ENCODE data around the gene MMP13. TPM values are rescaled to one million over a fixed set of nuclear protein-coding genes. Genes with fewer than 3 reads are reported as not detected.
"Not testable (repeated sequence)": the region's sequence is repeated elsewhere in the genome, so short reads cannot be mapped to it uniquely, and the experiment has no call there.

Gene MMP13
- total RNA-seq, 2 experiments from 2014 or later, result not detected

DNA sequence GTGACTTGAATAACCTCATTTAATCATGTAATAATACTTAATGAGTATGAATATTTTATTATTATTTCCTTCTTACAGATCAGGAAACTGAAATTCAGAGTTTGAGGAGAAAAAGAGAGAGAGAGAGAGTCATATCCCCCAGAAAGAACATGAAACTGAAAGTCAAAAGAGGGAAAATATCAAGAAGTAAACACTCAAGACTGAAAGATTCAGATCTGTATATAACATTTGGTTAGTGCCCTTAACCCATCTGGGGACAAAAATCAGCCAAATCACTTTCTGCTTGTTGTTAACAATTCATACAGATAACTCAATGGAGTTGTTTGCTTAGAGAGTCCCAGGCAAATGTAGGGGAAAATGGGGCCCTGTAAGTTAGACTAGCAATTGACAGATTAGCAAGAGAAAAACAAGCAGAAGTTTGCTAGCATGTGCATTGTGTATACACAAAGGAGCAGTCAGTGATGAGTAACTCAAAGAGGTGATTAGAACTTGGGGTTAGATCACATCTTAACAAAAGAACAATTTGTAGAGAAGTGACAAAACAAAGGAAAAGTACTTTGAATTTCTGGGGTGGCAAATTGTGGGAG, 25.9 kb upstream of the MMP13 start:
- no peak overlapping the region for H2AFZ ChIP-seq (ENCODE audit: low read length)
- BruUV-seq (replicated peaks), result no TSS peak
- intact Hi-C loops (cut with micrococcal nuclease; ENCODE audit: unreplicated experiment), result no loop called here

DNA sequence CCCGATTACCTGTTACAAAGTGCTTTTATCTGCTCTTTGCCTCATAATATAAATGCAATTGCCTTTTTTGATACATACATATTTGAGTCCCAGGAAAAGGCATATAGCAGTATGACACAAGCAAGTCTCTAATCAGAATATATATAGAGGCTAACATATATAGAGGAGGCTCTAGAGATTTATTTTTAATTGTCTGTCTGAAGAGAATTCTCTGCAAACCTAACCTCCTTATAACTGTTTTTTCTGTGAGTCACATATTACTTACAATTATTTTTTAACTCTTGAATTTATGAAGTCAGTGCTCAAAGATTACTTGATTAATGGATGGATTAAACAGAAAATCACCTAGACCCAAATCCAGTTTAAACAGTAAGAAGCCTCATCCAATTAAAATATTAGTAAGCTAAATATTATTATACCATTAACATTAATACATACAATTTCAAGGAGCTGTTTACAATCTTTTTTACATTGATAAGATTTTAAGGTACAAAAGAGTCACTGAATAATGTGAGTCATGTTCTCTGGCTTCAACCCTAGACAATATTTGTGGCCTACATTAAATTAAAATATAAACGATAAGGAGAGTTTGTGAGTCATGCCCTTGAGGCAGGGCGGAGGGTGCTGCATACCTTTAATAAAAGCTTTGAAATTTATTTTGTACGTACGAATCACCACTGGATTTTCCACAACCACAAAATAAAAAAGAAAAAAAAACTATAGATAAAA, 19.2 kb upstream of the MMP13 start:
- no peaks in the 10 kb centered on the region for H3K9me3 ChIP-seq (ENCODE audit: low read length)
- H2AFZ ChIP-seq (ENCODE audit: low read length), result no peak overlapping the region
- no peak for DNase-seq (ENCODE audit: low spot score)
- no peak overlapping the region for H3K4me3 ChIP-seq (ENCODE audit: low read depth, low read length, poor library complexity, severe bottlenecking)
- intact Hi-C loops (cut with micrococcal nuclease; ENCODE audit: unreplicated experiment), result no loop called here
- H3K27ac ChIP-seq (ENCODE audit: low read depth, low read length, poor library complexity, severe bottlenecking), result no peak overlapping the region
- BruUV-seq (replicated peaks), result no TSS peak
- no peaks in the 10 kb centered on the region for H3K36me3 ChIP-seq (ENCODE audit: insufficient read depth, low read length)
- no peaks in the 10 kb centered on the region for H3K79me2 ChIP-seq (ENCODE audit: insufficient read depth, low read depth, low read length)
- ChIA-PET POLR2A (interaction anchor here (0.6 to 1.5 kb wide), 2 partner anchors 8 to 12 kb away, joined by 4 to 5 read pairs; no protein-coding TSS in a partner anchor), CTCF (ENCODE audit: unreplicated experiment) (no interaction called here)
- no peaks in the 10 kb centered on the region for H4K20me1 ChIP-seq (ENCODE audit: insufficient read depth, low read length)
- no peaks in the 10 kb centered on the region for H3K4me1 ChIP-seq (ENCODE audit: insufficient read depth, low read length, poor library complexity, severe bottlenecking)
- TF ChIP-seq, protein P1, sequence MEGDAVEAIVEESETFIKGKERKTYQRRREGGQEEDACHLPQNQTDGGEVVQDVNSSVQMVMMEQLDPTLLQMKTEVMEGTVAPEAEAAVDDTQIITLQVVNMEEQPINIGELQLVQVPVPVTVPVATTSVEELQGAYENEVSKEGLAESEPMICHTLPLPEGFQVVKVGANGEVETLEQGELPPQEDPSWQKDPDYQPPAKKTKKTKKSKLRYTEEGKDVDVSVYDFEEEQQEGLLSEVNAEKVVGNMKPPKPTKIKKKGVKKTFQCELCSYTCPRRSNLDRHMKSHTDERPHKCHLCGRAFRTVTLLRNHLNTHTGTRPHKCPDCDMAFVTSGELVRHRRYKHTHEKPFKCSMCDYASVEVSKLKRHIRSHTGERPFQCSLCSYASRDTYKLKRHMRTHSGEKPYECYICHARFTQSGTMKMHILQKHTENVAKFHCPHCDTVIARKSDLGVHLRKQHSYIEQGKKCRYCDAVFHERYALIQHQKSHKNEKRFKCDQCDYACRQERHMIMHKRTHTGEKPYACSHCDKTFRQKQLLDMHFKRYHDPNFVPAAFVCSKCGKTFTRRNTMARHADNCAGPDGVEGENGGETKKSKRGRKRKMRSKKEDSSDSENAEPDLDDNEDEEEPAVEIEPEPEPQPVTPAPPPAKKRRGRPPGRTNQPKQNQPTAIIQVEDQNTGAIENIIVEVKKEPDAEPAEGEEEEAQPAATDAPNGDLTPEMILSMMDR (conservative IDR thresholded peaks at IDR 0.05; ENCODE audit: low read length), result no peak
- no peak for TF ChIP-seq EZH2phosphoT487 (IDR thresholded peaks at IDR 0.05; ENCODE audit: borderline replicate concordance, low read depth, low read length)
- H3K9me2 ChIP-seq (ENCODE audit: insufficient read depth, low read length), result no peaks in the 10 kb centered on the region
- H3K4me2 ChIP-seq (ENCODE audit: low read length), result no peak overlapping the region

More for the DNA sequence above, 25.9 kb upstream of the MMP13 start:
- DNase-seq (ENCODE audit: low spot score), result no peak
- no peaks in the 10 kb centered on the region for H3K4me1 ChIP-seq (ENCODE audit: insufficient read depth, low read length, poor library complexity, severe bottlenecking)
- no peak for TF ChIP-seq EZH2phosphoT487 (IDR thresholded peaks at IDR 0.05; ENCODE audit: borderline replicate concordance, low read depth, low read length)
- TF ChIP-seq, protein P1 (conservative IDR thresholded peaks at IDR 0.05; ENCODE audit: low read length), result no peak
- H3K27ac ChIP-seq (ENCODE audit: low read depth, low read length, poor library complexity, severe bottlenecking), result no peak overlapping the region
- H3K79me2 ChIP-seq (ENCODE audit: insufficient read depth, low read depth, low read length), result no peaks in the 10 kb centered on the region
- no peak overlapping the region for H3K4me3 ChIP-seq (ENCODE audit: low read depth, low read length, poor library complexity, severe bottlenecking)
- ChIA-PET POLR2A (interaction anchor here (0.7 kb wide), 1 partner anchor 683 kb away, joined by 3 read pairs; no protein-coding TSS in a partner anchor), CTCF (ENCODE audit: unreplicated experiment) (no interaction called here)
- no peaks in the 10 kb centered on the region for H3K36me3 ChIP-seq (ENCODE audit: insufficient read depth, low read length)
- H3K9me2 ChIP-seq (ENCODE audit: insufficient read depth, low read length), result no peaks in the 10 kb centered on the region
- H3K9me3 ChIP-seq (ENCODE audit: low read length), result no peaks in the 10 kb centered on the region
- no peak overlapping the region for H3K4me2 ChIP-seq (ENCODE audit: low read length)
- no peaks in the 10 kb centered on the region for H4K20me1 ChIP-seq (ENCODE audit: insufficient read depth, low read length)

DNA sequence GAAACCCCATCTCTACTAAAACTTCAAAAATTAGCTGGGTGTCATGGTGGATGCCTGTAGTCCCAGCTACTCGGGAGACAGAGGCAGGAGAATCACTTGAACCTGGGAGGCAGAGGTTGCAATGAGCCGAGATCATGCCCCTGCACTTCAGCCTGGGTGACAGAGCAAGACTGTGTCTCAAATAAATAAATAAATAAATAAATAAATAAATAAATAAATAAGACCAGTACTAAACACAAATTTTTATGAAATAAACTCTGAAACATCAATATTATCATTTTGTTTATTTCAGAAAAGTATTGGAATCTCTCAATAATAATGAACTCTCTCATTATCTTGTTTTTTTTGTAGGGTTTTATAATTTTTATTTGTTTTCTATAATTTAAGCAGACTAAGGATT, 18.2 kb upstream of the MMP13 start:
- H3K27ac ChIP-seq (ENCODE audit: low read depth, low read length, poor library complexity, severe bottlenecking); DNase-seq (ENCODE audit: low spot score); H3K4me2 ChIP-seq (ENCODE audit: low read length); CTCF ChIA-PET (ENCODE audit: unreplicated experiment); H3K9me2 ChIP-seq (ENCODE audit: insufficient read depth, low read length); H2AFZ ChIP-seq (ENCODE audit: low read length); POLR2A ChIA-PET; H4K20me1 ChIP-seq (ENCODE audit: insufficient read depth, low read length); intact Hi-C loops (cut with micrococcal nuclease; ENCODE audit: unreplicated experiment); H3K9me3 ChIP-seq (ENCODE audit: low read length); H3K4me3 ChIP-seq (ENCODE audit: low read depth, low read length, poor library complexity, severe bottlenecking); H3K36me3 ChIP-seq (ENCODE audit: insufficient read depth, low read length); BruUV-seq (replicated peaks); H3K4me1 ChIP-seq (ENCODE audit: insufficient read depth, low read length, poor library complexity, severe bottlenecking); H3K79me2 ChIP-seq (ENCODE audit: insufficient read depth, low read depth, low read length): not testable (repeated sequence)

Measured in OCI-LY7 (cell line).